HG02885 (cell line): ENCODE measurements around the gene FAM222A.

Experiments used
- ATAC-seq: cut with Tn5 transposase; IDR thresholded peaks from one replicate; pipeline ENCODE4 v1.9.1; 2021; ENCODE audit warnings: mild to moderate bottlenecking; ENCODE audit not compliant: unreplicated experiment, poor library complexity

Gene FAM222A

DNA sequence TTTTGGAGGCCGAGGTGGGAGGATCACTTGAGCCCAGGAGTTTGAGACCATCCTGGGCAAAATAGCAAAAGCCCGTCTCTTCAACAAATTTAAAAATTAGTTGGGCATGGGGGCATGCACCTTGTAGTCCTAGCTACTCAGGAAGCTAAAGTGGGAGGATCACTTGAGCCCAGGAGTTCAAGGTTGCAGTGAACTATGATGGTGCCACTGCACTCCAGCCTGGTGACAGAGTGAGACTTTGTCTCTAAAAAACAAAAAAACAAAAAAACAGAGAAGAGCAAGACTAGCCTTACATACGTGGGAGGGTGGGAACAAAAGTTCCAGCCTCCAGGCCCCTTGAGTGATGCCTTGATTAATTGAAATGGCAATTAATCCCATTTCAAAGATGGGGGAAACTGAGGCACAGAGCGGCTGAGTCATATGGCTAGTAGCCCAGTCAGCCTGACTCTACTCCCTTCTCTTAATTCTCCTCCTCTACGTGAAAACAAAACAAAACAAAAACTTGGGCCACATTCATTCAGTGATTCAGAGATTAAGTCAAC is 3.3 kb upstream of the FAM222A start:
- ATAC-seq = no peak

DNA sequence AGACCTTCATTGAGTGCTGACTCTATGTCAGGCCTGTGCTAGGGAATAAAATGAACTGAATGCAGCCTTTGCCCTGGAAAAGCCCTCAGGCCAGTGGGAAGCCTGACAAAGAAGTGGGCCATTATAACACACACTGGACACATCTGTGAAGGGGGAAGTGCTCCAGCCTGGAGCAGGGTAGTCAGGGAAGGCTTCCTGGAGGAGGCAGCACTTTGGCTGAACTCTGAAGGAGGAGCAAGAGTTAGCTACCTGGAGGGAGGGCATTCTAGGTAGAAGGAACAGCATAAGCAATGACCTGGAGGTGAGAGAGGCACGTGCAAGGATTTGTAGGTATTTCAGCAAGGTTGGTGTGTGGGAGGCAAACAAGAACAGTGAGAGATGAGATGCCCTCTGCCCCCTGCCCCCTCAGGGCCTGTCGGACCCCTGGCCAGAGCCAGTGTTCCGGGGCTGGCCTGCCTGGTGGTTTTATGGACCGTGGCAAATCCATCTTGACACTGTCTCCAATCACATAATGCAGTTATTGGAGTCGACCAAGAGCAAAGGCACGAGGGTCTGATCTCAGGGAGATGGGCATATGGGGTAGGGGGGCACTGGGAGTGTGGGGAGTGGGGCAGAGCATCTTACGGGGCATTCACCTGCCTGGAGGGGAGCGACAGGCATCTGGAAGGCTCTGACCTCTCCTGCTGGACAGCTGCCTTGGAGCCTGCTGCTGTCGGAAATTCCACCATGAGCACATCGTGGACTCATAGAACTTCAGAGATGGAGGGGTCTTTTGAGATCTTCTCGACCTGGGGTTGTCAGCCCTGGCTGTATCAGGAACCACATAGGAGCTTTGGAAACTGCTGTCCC is 2.7 kb upstream of the FAM222A start:
- no peak for ATAC-seq

GRCh38 chr12:109711596-109712461 is 1.8 kb upstream of the FAM222A start:
- ATAC-seq = no peak

GRCh38 chr12:109714141-109714912 is 702 bp downstream of the FAM222A start:
- ATAC-seq = peak; percentile 17

- no peak for ATAC-seq
Measured at GRCh38 chr12:109714913-109715244, 1.3 kb downstream of the FAM222A start.

DNA sequence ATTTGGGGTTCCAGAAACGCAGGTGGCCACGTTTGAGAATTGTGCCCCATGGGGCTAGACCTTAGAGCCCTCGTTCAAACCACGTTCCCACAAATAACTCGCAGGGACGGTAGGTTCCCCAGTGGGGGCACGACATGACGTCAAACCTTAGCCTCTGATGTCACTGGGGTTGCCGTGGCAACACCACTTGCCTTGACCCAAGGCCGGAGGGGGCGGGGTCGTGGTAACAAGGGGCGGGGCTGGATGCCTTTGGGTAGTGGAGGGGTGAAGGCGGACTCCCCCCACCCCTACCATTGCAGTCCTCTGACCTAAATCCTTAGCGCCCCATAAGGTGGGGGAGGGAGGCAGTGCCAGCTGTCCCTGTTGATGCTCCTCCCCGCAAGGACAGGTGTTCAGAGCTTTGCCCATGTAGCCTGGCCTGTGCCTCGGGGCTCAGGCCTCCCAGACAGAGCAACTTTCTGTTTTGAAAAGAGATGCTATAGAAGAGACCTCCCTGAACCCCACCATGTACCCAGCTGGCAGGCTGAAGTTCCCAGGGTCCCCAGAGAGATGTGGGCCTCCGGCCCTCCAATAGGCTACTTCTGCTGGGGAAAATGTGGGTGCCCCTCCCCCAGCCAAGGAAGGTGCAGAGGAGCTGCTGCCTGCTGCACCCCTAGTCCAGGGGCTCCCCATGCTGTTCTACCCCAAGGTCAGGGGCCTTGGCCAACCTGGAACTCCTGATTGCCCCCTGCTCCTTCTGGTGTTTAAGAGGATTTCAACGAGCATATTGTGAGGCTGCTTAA is 1.9 kb downstream of the FAM222A start:
- no peak for ATAC-seq

GRCh38 chr12:109716092-109716479 is 2.5 kb downstream of the FAM222A start:
- ATAC-seq = no peak

DNA sequence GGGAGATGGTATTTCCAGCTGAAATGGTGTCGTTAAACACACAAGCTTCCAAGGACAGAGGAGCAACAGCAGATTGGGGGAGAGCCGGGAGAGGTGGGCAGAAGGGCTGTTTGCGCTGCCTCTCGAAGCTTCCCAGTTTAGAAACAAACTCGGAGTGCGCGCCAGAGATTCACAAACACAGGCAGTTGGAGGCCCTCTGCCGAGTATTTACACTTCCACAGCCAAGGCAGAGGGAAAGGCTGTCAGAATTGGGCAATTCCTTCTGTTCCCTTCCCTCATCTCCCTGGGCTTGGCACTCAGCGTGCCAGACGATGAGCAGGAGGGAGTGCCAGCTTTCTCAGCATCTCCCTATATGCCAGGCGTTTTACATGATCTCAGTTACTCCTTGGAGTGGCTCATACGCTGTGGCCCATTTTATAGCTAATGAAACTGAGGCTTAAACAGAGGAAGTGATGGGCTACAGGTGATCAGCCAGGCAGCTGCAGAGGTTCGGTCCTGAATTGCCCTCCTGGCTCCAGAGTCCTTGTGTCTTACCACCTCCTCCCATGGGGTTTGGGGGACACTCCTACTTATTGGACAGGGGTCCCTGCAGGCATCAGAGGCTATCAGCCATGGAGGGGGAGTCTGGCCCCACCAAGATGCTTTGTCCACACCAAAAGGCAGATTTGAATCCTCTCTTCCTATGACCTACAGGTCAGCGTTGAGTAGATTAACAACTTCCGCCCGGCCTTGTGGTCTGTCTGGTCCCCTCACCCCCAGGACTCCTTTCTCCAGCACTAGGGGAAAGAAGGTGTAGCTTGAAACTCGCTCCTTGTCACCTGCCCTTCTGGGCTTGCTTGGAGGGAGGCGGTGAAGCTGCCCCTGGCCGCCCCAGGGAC is 3.1 kb downstream of the FAM222A start:
- ATAC-seq = no peak

DNA sequence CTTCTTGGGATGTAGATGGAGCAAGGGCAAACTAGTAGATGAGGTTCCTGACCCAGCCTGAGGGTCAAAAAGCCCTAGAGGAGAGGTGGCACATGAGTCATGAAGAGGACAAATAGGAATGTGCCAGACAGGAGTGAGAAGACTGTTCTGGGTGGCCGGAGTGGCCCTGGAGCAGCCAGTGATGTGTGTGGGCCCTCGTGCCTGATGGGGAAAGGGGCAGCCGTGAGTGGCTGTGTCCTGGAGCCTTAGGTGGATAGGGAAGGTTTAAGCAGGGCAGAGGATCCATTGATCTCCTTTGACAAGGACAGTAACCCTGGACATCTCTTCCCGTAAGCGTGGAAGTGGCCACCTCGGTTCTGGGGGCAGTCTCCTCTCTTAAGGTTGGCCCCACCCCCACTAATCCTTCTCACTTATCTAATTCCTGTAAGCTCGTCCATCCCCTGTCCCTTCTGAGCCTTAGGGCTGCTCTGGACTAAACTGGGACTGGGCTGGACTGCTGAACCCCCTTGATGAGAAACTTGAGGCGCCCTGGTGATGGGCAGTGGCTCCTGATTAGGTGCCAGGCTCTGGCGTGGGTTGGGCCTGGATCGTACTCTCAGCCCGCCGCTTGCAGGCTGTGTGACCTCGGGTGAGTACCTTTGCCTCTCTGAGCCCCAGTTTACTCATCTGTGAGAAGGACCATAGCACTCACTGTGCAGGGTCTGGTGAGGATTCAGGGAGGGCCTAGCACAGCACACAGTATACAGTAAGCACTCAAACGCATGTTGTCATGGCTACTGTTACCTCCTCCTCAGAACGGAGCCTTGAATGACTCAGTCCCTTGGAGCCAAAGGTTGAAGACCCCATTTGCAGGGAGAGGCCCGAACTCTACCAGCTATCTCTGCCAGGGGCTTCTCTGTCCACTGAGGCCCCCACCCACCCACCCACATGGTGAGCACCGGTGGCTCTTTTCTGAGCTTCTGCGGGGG is 4.0 kb downstream of the FAM222A start:
- no peak for ATAC-seq

DNA sequence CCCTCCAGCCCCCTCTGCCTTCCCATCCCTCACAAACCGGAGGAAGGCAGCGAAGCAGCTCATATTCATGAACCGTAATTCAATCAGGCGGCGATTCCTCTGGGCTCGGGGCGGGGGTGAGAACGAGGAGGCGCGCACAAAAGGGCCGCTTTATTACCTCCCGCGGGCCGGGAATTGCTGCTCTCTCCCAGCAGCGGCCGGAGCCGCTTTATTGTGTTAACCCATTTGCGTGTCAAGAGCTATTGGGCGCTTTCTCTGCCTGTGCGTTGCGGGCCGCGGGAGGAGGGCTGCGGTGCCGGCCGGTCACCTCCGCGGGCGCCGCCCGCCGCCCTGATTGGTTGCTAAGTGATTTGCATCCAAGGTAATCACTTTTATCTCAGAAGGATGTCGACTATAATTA is 4.8 kb downstream of the FAM222A start:
- no peak for ATAC-seq

- no peak for ATAC-seq
Measured at GRCh38 chr12:109719123-109720022, 5.7 kb downstream of the FAM222A start.

DNA sequence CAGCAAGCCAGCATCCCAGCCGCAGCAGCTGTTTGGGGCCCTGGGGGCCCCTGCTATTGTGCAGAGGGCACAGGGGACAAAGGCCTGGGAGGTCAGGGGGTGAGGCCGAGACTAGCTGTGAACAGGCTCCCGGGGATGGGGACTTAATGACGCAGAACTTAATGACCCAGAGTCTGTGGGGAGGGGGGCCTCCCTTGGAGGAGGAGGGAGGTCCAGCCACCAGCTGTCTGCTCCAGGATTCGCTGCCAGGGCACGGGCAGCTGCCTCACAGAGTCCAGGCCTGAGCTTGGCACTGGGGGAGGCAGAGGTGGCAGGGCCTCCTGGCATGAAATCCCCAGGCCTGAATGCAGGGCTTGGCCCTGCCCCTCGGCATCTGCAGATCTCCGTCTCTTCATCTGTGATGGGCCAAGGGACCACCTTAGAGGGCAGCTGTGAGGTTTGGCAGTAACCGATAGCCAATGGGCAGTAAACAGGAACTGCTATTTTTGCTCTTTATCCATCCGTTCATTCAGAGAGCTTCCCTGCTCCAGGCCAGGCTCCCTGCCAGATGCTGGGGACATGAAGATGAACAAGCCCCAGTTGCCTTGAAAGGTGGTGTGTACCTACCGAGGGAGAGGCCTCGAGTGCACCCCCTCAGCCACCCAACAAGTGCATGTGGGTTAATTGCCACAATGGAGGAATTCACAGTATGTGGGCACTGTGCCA is 6.7 kb downstream of the FAM222A start:
- ATAC-seq = no peak

- ATAC-seq = no peak
Measured at GRCh38 chr12:109720857-109721189, 7.2 kb downstream of the FAM222A start.

GRCh38 chr12:109721276-109721675 is 7.7 kb downstream of the FAM222A start:
- no peak for ATAC-seq

DNA sequence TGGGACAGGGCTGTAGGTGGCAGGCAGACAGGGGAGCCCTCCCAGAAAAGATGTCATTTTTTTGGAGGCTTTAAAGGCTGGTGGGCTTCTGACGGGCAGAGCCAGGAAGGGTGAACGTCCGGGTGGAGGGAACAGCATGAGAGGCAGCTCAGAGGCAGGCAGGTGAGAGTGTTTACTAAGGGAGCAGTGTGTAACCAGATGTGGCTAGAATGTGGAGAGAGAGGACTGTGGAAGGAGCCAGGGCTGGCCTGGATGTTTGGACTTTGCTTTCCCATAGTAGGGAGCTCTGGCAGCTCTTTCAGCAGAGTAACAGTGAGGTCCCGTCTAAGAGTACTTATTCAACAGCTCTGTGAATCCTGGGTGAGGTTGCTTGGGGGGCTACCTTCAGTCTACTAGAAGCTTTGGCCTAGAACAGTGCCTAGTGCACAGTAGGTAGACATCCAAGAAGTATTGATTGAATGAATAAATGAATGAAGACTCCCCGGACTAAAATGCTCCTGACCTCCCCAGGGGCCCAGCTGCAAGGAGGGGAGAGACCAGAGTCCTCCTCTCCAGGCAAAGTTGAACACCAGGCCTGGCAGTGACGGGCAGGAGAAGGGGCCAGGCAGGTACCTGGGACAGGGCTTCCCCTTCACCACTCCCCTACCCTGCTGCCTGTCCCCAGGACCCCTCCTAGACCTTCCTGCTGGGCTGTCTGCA is 8.5 kb downstream of the FAM222A start:
- ATAC-seq = no peak

DNA sequence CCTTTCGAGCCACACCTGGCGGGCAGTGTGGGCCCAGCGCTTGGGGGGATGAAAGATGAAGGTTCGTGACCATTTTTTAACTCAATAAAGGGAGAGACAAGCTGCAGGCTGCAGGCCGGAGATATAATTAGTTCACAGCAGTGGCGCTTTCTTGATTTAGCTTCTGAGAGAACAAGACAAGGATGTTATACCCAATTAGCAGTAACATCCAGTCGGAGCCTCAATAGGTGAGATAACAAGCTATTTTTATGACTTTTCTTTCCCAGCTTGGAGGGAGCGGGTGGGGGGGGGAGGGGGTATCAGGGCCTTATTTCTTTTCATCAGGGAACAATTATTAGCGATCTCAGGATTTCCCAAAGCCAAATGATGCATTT is 9.1 kb downstream of the FAM222A start:
- no peak for ATAC-seq
